OCI-LY7 (cell line): ENCODE measurements around the gene HS2ST1.

Experiments used
- EZH2phosphoT487 ChIP-seq: fragments of 200-600 bp; sonication (generic); IDR thresholded peaks from 2 replicates; pipeline ENCODE4 v1.6.1; 2018; ENCODE audit warnings: low read depth, borderline replicate concordance, mild to moderate bottlenecking, mixed run types, antibody characterized with exemption, low read length, moderate library complexity, mixed read lengths
- TF ChIP-seq, protein P1 (sequence below): fragments of 200-600 bp; sonication (generic); conservative IDR thresholded peaks from 2 replicates; pipeline ENCODE4 v1.5.1; 2014; ENCODE audit warnings: mild to moderate bottlenecking, antibody characterized with exemption, low read length, moderate library complexity, mixed read lengths

- TF ChIP-seq, protein P1, sequence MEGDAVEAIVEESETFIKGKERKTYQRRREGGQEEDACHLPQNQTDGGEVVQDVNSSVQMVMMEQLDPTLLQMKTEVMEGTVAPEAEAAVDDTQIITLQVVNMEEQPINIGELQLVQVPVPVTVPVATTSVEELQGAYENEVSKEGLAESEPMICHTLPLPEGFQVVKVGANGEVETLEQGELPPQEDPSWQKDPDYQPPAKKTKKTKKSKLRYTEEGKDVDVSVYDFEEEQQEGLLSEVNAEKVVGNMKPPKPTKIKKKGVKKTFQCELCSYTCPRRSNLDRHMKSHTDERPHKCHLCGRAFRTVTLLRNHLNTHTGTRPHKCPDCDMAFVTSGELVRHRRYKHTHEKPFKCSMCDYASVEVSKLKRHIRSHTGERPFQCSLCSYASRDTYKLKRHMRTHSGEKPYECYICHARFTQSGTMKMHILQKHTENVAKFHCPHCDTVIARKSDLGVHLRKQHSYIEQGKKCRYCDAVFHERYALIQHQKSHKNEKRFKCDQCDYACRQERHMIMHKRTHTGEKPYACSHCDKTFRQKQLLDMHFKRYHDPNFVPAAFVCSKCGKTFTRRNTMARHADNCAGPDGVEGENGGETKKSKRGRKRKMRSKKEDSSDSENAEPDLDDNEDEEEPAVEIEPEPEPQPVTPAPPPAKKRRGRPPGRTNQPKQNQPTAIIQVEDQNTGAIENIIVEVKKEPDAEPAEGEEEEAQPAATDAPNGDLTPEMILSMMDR, result no peak
- TF ChIP-seq EZH2phosphoT487, result no peak
Measured at GRCh38 chr1:87147851-87148250, 233.4 kb downstream of the HS2ST1 start.
